HepG2 (cell line): Measurements from ENCODE around the gene FAM181A. TPM values are rescaled to one million over a fixed set of nuclear protein-coding genes. Genes with fewer than 3 reads are reported as not detected.

Experiments
- ATAC-seq: fragments of 200-7000 bp; cut with Tn5 transposase; 3 replicates; pipeline ENCODE4 v1.9.1; 2020; ENCODE audit warnings: mild to moderate bottlenecking, moderate library complexity
- BruUV-seq: library from RNA; stranded (reverse); fragments of 400-500 nt; replicated peaks from 2 replicates; lab custom pipeline; 2021; lab: Mats Ljungman, UMichigan
- CTCF ChIA-PET: fragments of 300-600 bp; formaldehyde crosslinking; extraction: SDS; loops from one replicate; lab custom pipeline; 2021; ENCODE audit warnings: low total read pairs, inconsistent platforms, low intra/inter-chr PET ratio; lab: Yijun Ruan, JAX
- POLR2A ChIA-PET: fragments of 350-600 bp; sonication (Branson Sonifier 250); formaldehyde crosslinking; loops from one replicate; lab custom pipeline; 2020; ENCODE audit warnings: antibody characterized with exemption, inconsistent platforms; lab: Yijun Ruan, JAX
- DNase-seq: peaks from one replicate; pipeline ENCODE4 v3.0.0-alpha.2; 2015; ENCODE audit warnings: low spot score
- FAIRE-seq: peaks from 3 replicates; lab custom pipeline; 2011; peaks lifted over from hg19 to GRCh38; lab: Jason Lieb, UNC
- H2AFZ ChIP-seq: one replicate; pipeline ENCODE4 v1.6.1; 2011; ENCODE audit warnings: low read length, inconsistent platforms
- H3K27ac ChIP-seq: fragments of 300-600 bp; 3 replicates; pipeline ENCODE4 v1.8.0; 2011; ENCODE audit warnings: mixed run types, mild to moderate bottlenecking, mixed read lengths, low read length, inconsistent platforms; ENCODE audit not compliant: insufficient read depth; ENCODE audit errors: extremely low read length
- H3K27me3 ChIP-seq, 2 experiments: fragments of 200-600 bp in 1 of 2; 2 replicates in 1 of 2; 3 replicates in 1 of 2; pipeline versions ENCODE4 v1.6.0 to v1.8.0; 2011; ENCODE audit warnings: low read length in 2 of 2, mild to moderate bottlenecking in 2 of 2, moderate library complexity in 2 of 2, inconsistent platforms in 1 of 2; ENCODE audit not compliant: insufficient read depth in 2 of 2, control insufficient read depth in 1 of 2
- H3K36me3 ChIP-seq, 2 experiments: fragments of 200-600 bp in 1 of 2; replicated peaks in 1 of 2; 2 replicates in 1 of 2; 3 replicates in 1 of 2; pipeline versions ENCODE4 v1.5.1 to v1.8.0; 2011; ENCODE audit warnings: low read length in 2 of 2, inconsistent platforms in 1 of 2; ENCODE audit not compliant: insufficient read depth in 2 of 2, control insufficient read depth in 1 of 2
- H3K4me1 ChIP-seq: 2 replicates; pipeline ENCODE4 v1.5.1; 2012; ENCODE audit warnings: low read length, inconsistent platforms; ENCODE audit not compliant: insufficient read depth
- H3K4me2 ChIP-seq: 2 replicates; pipeline ENCODE4 v1.6.0; 2011; ENCODE audit warnings: low read depth, low read length, inconsistent platforms
- H3K4me3 ChIP-seq, 3 experiments: fragments of 200-600 bp in 1 of 3; sonication (generic), shearing (Covaris generic) in 1 of 3; replicated peaks in 1 of 3; 2 replicates each; pipeline ENCODE4 v1.5.1; 2011 to 2016; ENCODE audit warnings: low read length in 3 of 3, inconsistent platforms in 2 of 3, low read depth in 2 of 3, mild to moderate bottlenecking in 2 of 3, control low read depth in 1 of 3, mixed read lengths in 1 of 3; ENCODE audit not compliant: insufficient read depth in 1 of 3
- H3K79me2 ChIP-seq: one replicate; pipeline ENCODE4 v1.6.1; 2011; ENCODE audit warnings: low read length, inconsistent platforms; ENCODE audit not compliant: insufficient read depth
- H3K9ac ChIP-seq: 2 replicates; pipeline ENCODE4 v1.6.0; 2011; ENCODE audit warnings: mild to moderate bottlenecking, low read depth, low read length, inconsistent platforms; ENCODE audit not compliant: insufficient read depth
- H3K9me3 ChIP-seq: 2 replicates; pipeline ENCODE4 v1.5.1; 2012; ENCODE audit warnings: mild to moderate bottlenecking, low read length
- H4K20me1 ChIP-seq: 2 replicates; pipeline ENCODE4 v1.6.0; 2011; ENCODE audit warnings: inconsistent platforms, mild to moderate bottlenecking, low read length, moderate library complexity; ENCODE audit not compliant: insufficient read depth
- ARNTL ChIP-seq: sonication (generic); formaldehyde crosslinking; IDR thresholded peaks from 2 replicates; pipeline ENCODE4 v1.4.0; 2020; ENCODE audit warnings: mild to moderate bottlenecking, missing genetic modification reagents
- DNMT3B ChIP-seq: conservative IDR thresholded peaks from 2 replicates; pipeline ENCODE4 v1.6.1; 2016; ENCODE audit warnings: missing biosample characterization, control low read depth
- DPF2 ChIP-seq: sonication (generic); formaldehyde crosslinking; IDR thresholded peaks from 2 replicates; pipeline ENCODE4 v1.4.0; 2020; ENCODE audit warnings: mild to moderate bottlenecking, low read depth, missing genetic modification reagents, borderline replicate concordance
- HMG20A ChIP-seq: IDR thresholded peaks from 2 replicates; pipeline ENCODE4 v1.6.1; 2016; ENCODE audit warnings: borderline replicate concordance
- HNRNPUL1 ChIP-seq: fragments of 200-400 bp; formaldehyde crosslinking; IDR thresholded peaks from 2 replicates; pipeline ENCODE4 v1.6.1; 2017; ENCODE audit warnings: low read depth, mild to moderate bottlenecking, low read length, moderate library complexity
- JUNB ChIP-seq: sonication (generic); formaldehyde crosslinking; IDR thresholded peaks from 2 replicates; pipeline ENCODE4 v1.8.0; 2022; ENCODE audit warnings: missing genetic modification reagents, mild to moderate bottlenecking, borderline replicate concordance
- KDM2A ChIP-seq: sonication (generic); formaldehyde crosslinking; IDR thresholded peaks from 2 replicates; pipeline ENCODE4 v1.4.0; 2020; ENCODE audit warnings: low read depth, missing genetic modification reagents, borderline replicate concordance
- KDM3A ChIP-seq: IDR thresholded peaks from 2 replicates; pipeline ENCODE4 v1.6.1; 2018; ENCODE audit warnings: low read depth, missing compliant biosample characterization
- MED1 ChIP-seq: sonication (generic); formaldehyde crosslinking; IDR thresholded peaks from 2 replicates; pipeline ENCODE4 v1.4.0; 2020; ENCODE audit warnings: missing genetic modification reagents
- MTF2 ChIP-seq: sonication (generic); formaldehyde crosslinking; IDR thresholded peaks from 2 replicates; pipeline ENCODE4 v1.5.0; 2020; ENCODE audit warnings: missing genetic modification reagents, borderline replicate concordance
- RFX5 ChIP-seq: IDR thresholded peaks from 2 replicates; pipeline ENCODE4 v1.6.1; 2011; ENCODE audit warnings: low read depth, low read length, improper control_type of control experiment
- SMC3 ChIP-seq: IDR thresholded peaks from 2 replicates; pipeline ENCODE4 v1.6.1; 2011; ENCODE audit warnings: low read length, improper control_type of control experiment
- SOX6 ChIP-seq, 2 experiments: fragments of 450-650 bp in 1 of 2; sonication (generic) in 1 of 2; formaldehyde crosslinking in 1 of 2; IDR thresholded peaks; 2 replicates each; pipeline versions ENCODE4 v1.4.0 to v1.6.1; 2017 to 2020; ENCODE audit warnings: antibody characterized with exemption in 1 of 2, mild to moderate bottlenecking in 1 of 2, missing genetic modification reagents in 1 of 2
- STAG1 ChIP-seq: sonication (generic); formaldehyde crosslinking; IDR thresholded peaks from 2 replicates; pipeline ENCODE4 v1.4.0; 2020; ENCODE audit warnings: missing genetic modification reagents
- TGIF2 ChIP-seq: IDR thresholded peaks from 2 replicates; pipeline ENCODE4 v1.6.1; 2016; ENCODE audit warnings: control low read depth, missing compliant biosample characterization
- ZFP62 ChIP-seq: sonication (generic); formaldehyde crosslinking; IDR thresholded peaks from 2 replicates; pipeline ENCODE4 v1.4.0; 2020; ENCODE audit warnings: missing genetic modification reagents
- ZGPAT ChIP-seq: IDR thresholded peaks from 2 replicates; pipeline ENCODE4 v1.6.1; 2016; ENCODE audit warnings: mild to moderate bottlenecking
- ZMYM3 ChIP-seq: sonication (generic); formaldehyde crosslinking; IDR thresholded peaks from 2 replicates; pipeline ENCODE4 v1.5.1; 2020; ENCODE audit warnings: mild to moderate bottlenecking, missing genetic modification reagents
- ZNF253 ChIP-seq: sonication (generic); formaldehyde crosslinking; IDR thresholded peaks from 2 replicates; pipeline ENCODE4 v1.8.0; 2022; ENCODE audit warnings: mild to moderate bottlenecking, missing genetic modification reagents, borderline replicate concordance
- ZNF430 ChIP-seq: sonication (generic); formaldehyde crosslinking; IDR thresholded peaks from 2 replicates; pipeline ENCODE4 v1.9.0; 2021; ENCODE audit warnings: mild to moderate bottlenecking, missing genetic modification reagents
- WGBS: methylation state at CpG from one replicate; pipeline ENCODE4 v1.1.6; 2017; ENCODE audit warnings: low lambda C conversion rate; 5-methylcytosine and 5-hydroxymethylcytosine counted together
- in situ Hi-C: cut with HindIII; loops from 2 replicates; pipeline ENCODE4 v1.10.0; 2017; ENCODE audit warnings: low pct_unique_long_range_greater_than_20kb; ENCODE audit not compliant: extremely low pct_ligation_motif_present
- intact Hi-C: fragments of 100-400 bp; cut with micrococcal nuclease; formaldehyde crosslinking; loops from one replicate; pipeline ENCODE4 v1.10.0; 2022; ENCODE audit not compliant: unreplicated experiment
- polyA plus RNA-seq, 8 experiments: library from polyadenylated mRNA; depleted of rRNA in 3 of 8; stranded (reverse) in 7 of 8; unstranded in 1 of 8; fragments of >200 nt; fragmentation: Illumina TruSeq in 4 of 8; extraction: Trizol in 4 of 8; gene quantifications; 2 replicates each; pipeline versions ENCODE4 v1.2.1 to v1.2.3, GENCODE V29; 2011 to 2016; ENCODE audit warnings: low read depth in 4 of 8, missing spikeins in 1 of 8, mixed read lengths in 1 of 8; ENCODE audit not compliant: insufficient read depth in 1 of 8
- total RNA-seq, 5 experiments: library from RNA; depleted of rRNA; stranded (reverse); fragments of >200 nt; fragmentation: Illumina TruSeq; extraction: Trizol; gene quantifications; 2 replicates each; pipeline ENCODE4 v1.2.3, GENCODE V29; 2016; ENCODE audit warnings: low read depth in 1 of 5
- TF ChIP-seq, protein P1 (sequence below), 2 experiments: sonication (generic) in 1 of 2; formaldehyde crosslinking in 1 of 2; IDR thresholded peaks; 2 replicates each; pipeline versions ENCODE4 v1.4.0 to v1.6.1; 2018 to 2020; ENCODE audit warnings: missing genetic modification reagents in 2 of 2, borderline replicate concordance in 1 of 2, low read depth in 1 of 2, mild to moderate bottlenecking in 1 of 2, missing biosample characterization in 1 of 2

Gene FAM181A
- total and polyA plus RNA-seq, 2 of the 13 experiments (the other 11 are each of a cell fraction or from before 2014, with no cell fraction given): 1.1 to 1.5 TPM

- Histone ChIP-seq H3K9me3 (no peaks in the 10 kb centered on the region), H4K20me1 (no peaks in the 10 kb centered on the region), H3K4me2 (peak overlapping the region; percentile 57), H3K4me3 (peak overlapping the region; percentile 5 to 57 (median 9); a peak in 2 of 6 replicates), H2AFZ (no peak overlapping the region), H3K36me3 (no peaks in the 10 kb centered on the region; a peak in 1 of 5 replicates), H3K27me3 (peaks cover 7 to 40% of the 10 kb centered on the region in 2 experiments), H3K27ac (no peak overlapping the region), H3K9ac (no peak overlapping the region), H3K4me1 (peaks cover 44% of the 10 kb centered on the region), H3K79me2 (no peaks in the 10 kb centered on the region)
- ATAC-seq: peak; percentile 90
- FAIRE-seq: peak; percentile 77
- in situ Hi-C loops (loop anchor here (5.0 kb wide), 1 partner anchor 33 kb away; no protein-coding TSS in a partner anchor), intact Hi-C loops (loop anchor here (1.0 kb wide), 2 partner anchors 17 to 31 kb away; no protein-coding TSS in a partner anchor)
- 6% methylated on average over 5 of the region's 9 CpGs for WGBS
- CTCF ChIA-PET: interaction anchor here (0.7 to 3.8 kb wide), 6 partner anchors 11 to 66 kb away, joined by 3 to 51 read pairs (median 9); no protein-coding TSS in a partner anchor
- peak; percentile 52 for DNase-seq
- BruUV-seq: no TSS peak
- POLR2A ChIA-PET: interaction anchor here (1.1 to 2.2 kb wide), 4 partner anchors 10 to 31 kb away, joined by 3 to 17 read pairs (median 6); no protein-coding TSS in a partner anchor
- TF ChIP-seq ZGPAT (CRISPR knock-in tag) (0 out of 2 replicates have a peak, but pooled peaks have one; percentile 18), DPF2 (0 out of 2 replicates have a peak, but pooled peaks have one; percentile 24), TGIF2 (CRISPR knock-in tag) (0 out of 2 replicates have a peak, but pooled peaks have one; percentile 29), HMG20A (CRISPR knock-in tag) (no peak), ZNF430 (no peak), SOX6 (IDR thresholded peaks at IDR 0.05) (no peak), SOX6 (CRISPR knock-in tag; IDR thresholded peaks at IDR 0.05) (no peak), ZMYM3 (CRISPR knock-in tag) (no peak), MTF2 (CRISPR knock-in tag) (no peak), HNRNPUL1 (no peak), ZNF253 (CRISPR knock-in tag) (no peak), DNMT3B (CRISPR knock-in tag) (no peak), ARNTL (CRISPR knock-in tag) (no peak), MED1 (0 out of 2 replicates have a peak, but pooled peaks have one; percentile 22), RFX5 (no peak), ZFP62 (CRISPR knock-in tag) (no peak), STAG1 (CRISPR knock-in tag) (peak; percentile 86), SMC3 (peak; percentile 90), KDM2A (CRISPR knock-in tag) (peak; percentile 70; the same call in 1 of the 2 replicates), JUNB (CRISPR knock-in tag) (no peak), KDM3A (CRISPR knock-in tag) (no peak)
- TF ChIP-seq, protein P1, sequence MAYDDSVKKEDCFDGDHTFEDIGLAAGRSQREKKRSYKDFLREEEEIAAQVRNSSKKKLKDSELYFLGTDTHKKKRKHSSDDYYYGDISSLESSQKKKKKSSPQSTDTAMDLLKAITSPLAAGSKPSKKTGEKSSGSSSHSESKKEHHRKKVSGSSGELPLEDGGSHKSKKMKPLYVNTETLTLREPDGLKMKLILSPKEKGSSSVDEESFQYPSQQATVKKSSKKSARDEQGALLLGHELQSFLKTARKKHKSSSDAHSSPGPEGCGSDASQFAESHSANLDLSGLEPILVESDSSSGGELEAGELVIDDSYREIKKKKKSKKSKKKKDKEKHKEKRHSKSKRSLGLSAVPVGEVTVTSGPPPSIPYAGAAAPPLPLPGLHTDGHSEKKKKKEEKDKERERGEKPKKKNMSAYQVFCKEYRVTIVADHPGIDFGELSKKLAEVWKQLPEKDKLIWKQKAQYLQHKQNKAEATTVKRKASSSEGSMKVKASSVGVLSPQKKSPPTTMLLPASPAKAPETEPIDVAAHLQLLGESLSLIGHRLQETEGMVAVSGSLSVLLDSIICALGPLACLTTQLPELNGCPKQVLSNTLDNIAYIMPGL (CRISPR knock-in tag; IDR thresholded peaks at IDR 0.05; ENCODE audit: borderline replicate concordance in 1 of 2, low read depth in 1 of 2): 0 out of 4 replicates have a peak, but pooled peaks of 1 of the 2 experiments have one; percentile 22
Observed at GRCh38 chr14:93970585-93970964, 43.4 kb downstream of the FAM181A start.
